ENCODE results near the gene HHEX.

The HHEX gene

GRCh38 chr10:92699518-92700381, 10.0 kb downstream of the HHEX start:
- peaks cover 30% of the 10 kb centered on the region for H3K27me3 ChIP-seq
- no peak for TF ChIP-seq CTCF (IDR thresholded peaks at IDR 0.05)
- H3K4me1 ChIP-seq (ENCODE audit: control insufficient read depth in 1 of 2, insufficient read depth in 1 of 2, low read depth in 1 of 2, low read length in 1 of 2) = peaks cover 17 to 31% of the 10 kb centered on the region in 2 experiments
- H3K4me3 ChIP-seq (ENCODE audit: low read depth in 1 of 2, low read length in 1 of 2) = peak overlapping the region; percentile 46 to 61
- H3K9me3 ChIP-seq = no peaks in the 10 kb centered on the region
- H3K27ac ChIP-seq = no peak overlapping the region
- H3K36me3 ChIP-seq = peaks cover 16% of the 10 kb centered on the region

- Histone ChIP-seq H3K36me3 (no peaks in the 10 kb centered on the region), H3K4me1 (ENCODE audit: control insufficient read depth in 1 of 2, insufficient read depth in 1 of 2, low read depth in 1 of 2, low read length in 1 of 2) (peaks cover 16 to 26% of the 10 kb centered on the region in 2 experiments), H3K27ac (no peak overlapping the region), H3K4me3 (ENCODE audit: low read depth in 1 of 2, low read length in 1 of 2) (no peak overlapping the region), H3K9me3 (no peaks in the 10 kb centered on the region), H3K27me3 (peaks cover 30% of the 10 kb centered on the region)
- no peak for TF ChIP-seq CTCF (IDR thresholded peaks at IDR 0.05)
Measured at GRCh38 chr10:92702301-92702916, 12.7 kb downstream of the HHEX start.

GRCh38 chr10:92712016-92712889, 22.5 kb downstream of the HHEX start:
- Histone ChIP-seq H3K9me3 (no peaks in the 10 kb centered on the region), H3K27ac (no peak overlapping the region), H3K27me3 (no peaks in the 10 kb centered on the region), H3K4me1 (ENCODE audit: control insufficient read depth in 1 of 2, insufficient read depth in 1 of 2, low read depth in 1 of 2, low read length in 1 of 2) (no peaks in the 10 kb centered on the region), H3K4me3 (ENCODE audit: low read depth in 1 of 2, low read length in 1 of 2) (no peak overlapping the region), H3K36me3 (no peaks in the 10 kb centered on the region)
- no peak for TF ChIP-seq CTCF (IDR thresholded peaks at IDR 0.05)

- no peak for TF ChIP-seq CTCF (IDR thresholded peaks at IDR 0.05)
- H3K4me3 ChIP-seq (ENCODE audit: low read depth in 1 of 2, low read length in 1 of 2) = no peak overlapping the region
- no peaks in the 10 kb centered on the region for H3K36me3 ChIP-seq
- H3K27ac ChIP-seq = no peak overlapping the region
- no peaks in the 10 kb centered on the region for H3K9me3 ChIP-seq
- no peaks in the 10 kb centered on the region for H3K27me3 ChIP-seq
- no peaks in the 10 kb centered on the region for H3K4me1 ChIP-seq (ENCODE audit: control insufficient read depth in 1 of 2, insufficient read depth in 1 of 2, low read depth in 1 of 2, low read length in 1 of 2)
Measured at GRCh38 chr10:92714152-92714845, 24.5 kb downstream of the HHEX start.

GRCh38 chr10:92714872-92715271, 25.1 kb downstream of the HHEX start:
- no peaks in the 10 kb centered on the region for H3K9me3 ChIP-seq
- no peak overlapping the region for H3K27ac ChIP-seq
- H3K4me1 ChIP-seq (ENCODE audit: control insufficient read depth in 1 of 2, insufficient read depth in 1 of 2, low read depth in 1 of 2, low read length in 1 of 2) = no peaks in the 10 kb centered on the region
- H3K4me3 ChIP-seq (ENCODE audit: low read depth in 1 of 2, low read length in 1 of 2) = no peak overlapping the region
- H3K27me3 ChIP-seq = peaks cover 4% of the 10 kb centered on the region
- H3K36me3 ChIP-seq = no peaks in the 10 kb centered on the region
- no peak for TF ChIP-seq CTCF (IDR thresholded peaks at IDR 0.05)
